Stimulated activated CD8-positive, alpha-beta memory T cell treated with anti-CD3 and anti-CD28 coated beads, Interleukin-2, amount 100 ng/mL, for 1 hour (primary cell): Measurements from ENCODE around the gene OPA3.

Experiments
- DNase-seq, 2 donors: peaks; one replicate each; pipeline ENCODE4 v3.0.0-alpha.2; 2020; ENCODE audit warnings: low read depth in 2 of 2

Gene OPA3

GRCh38 chr19:45505151-45505995, 79.2 kb downstream of the OPA3 start:
- no peak for DNase-seq

GRCh38 chr19:45503909-45504308, 80.7 kb downstream of the OPA3 start:
- no peak for DNase-seq

GRCh38 chr19:45502111-45502510, 82.5 kb downstream of the OPA3 start:
- DNase-seq = no peak

GRCh38 chr19:45501730-45502014, 82.9 kb downstream of the OPA3 start:
- DNase-seq = no peak

- no peak for DNase-seq
These were observed 83.5 kb downstream of the OPA3 start for GRCh38 chr19:45500918-45501729.

GRCh38 chr19:45499196-45500180, 85.1 kb downstream of the OPA3 start:
- DNase-seq = no peak

GRCh38 chr19:45498411-45499195, 86.0 kb downstream of the OPA3 start, which contains the start of gene PPM1N:
Gene PPM1N, plus strand, starts transcription at chr19:45498443. Its CDS starts 30 bp downstream, at chr19:45498473.
- DNase-seq = peak; percentile 37 to 47

GRCh38 chr19:45497791-45498190, 86.8 kb downstream of the OPA3 start:
- no peak for DNase-seq

- no peak for DNase-seq
These were observed 88.2 kb downstream of the OPA3 start for GRCh38 chr19:45496349-45496953.

GRCh38 chr19:45495178-45495577, 89.4 kb downstream of the OPA3 start:
- DNase-seq = no peak

GRCh38 chr19:45494261-45494916, 90.2 kb downstream of the OPA3 start:
- no peak for DNase-seq

GRCh38 chr19:45492627-45493470, 91.8 kb downstream of the OPA3 start:
- DNase-seq = no peak

- DNase-seq = no peak
These were observed 92.4 kb downstream of the OPA3 start for GRCh38 chr19:45492137-45492626.

- no peak for DNase-seq
These were observed 95.3 kb downstream of the OPA3 start for GRCh38 chr19:45489216-45489855.

- no peak for DNase-seq
These were observed 95.9 kb downstream of the OPA3 start for GRCh38 chr19:45488708-45489107.

- peak; percentile 90 to 96 for DNase-seq
These were observed 99.1 kb downstream of the OPA3 start for GRCh38 chr19:45485305-45486077.

GRCh38 chr19:45484273-45484945, 100.2 kb downstream of the OPA3 start:
- no peak for DNase-seq
